SK-N-MC (cell line): Measurements from ENCODE around the gene FHAD1.

Experiments used
- DNase-seq: peaks from one replicate; pipeline ENCODE4 v3.0.0-alpha.2; 2011; ENCODE audit warnings: low read depth, low spot score
- H3K27ac ChIP-seq: fragments of 200-600 bp; sonication (generic); 2 replicates; pipeline ENCODE4 v1.5.1; 2016; ENCODE audit warnings: mixed run types
- H3K36me3 ChIP-seq: fragments of 200-600 bp; sonication (generic); 2 replicates; pipeline ENCODE4 v1.6.1; 2017; ENCODE audit warnings: antibody characterized with exemption, low read length, mixed read lengths; ENCODE audit not compliant: insufficient read depth
- H3K4me3 ChIP-seq: fragments of 200-600 bp; sonication (generic); 2 replicates; pipeline ENCODE4 v1.5.1; 2016
- H3K9ac ChIP-seq: fragments of 200-600 bp; sonication (generic); 2 replicates; pipeline ENCODE4 v1.8.0; 2017; ENCODE audit warnings: mixed run types, mixed read lengths; ENCODE audit not compliant: insufficient read length
- H3K9me3 ChIP-seq: fragments of 200-600 bp; sonication (generic); 2 replicates; pipeline ENCODE4 v1.6.1; 2017; ENCODE audit warnings: low read depth, mild to moderate bottlenecking, antibody characterized with exemption, low read length, moderate library complexity, mixed read lengths
- EZH2 ChIP-seq: fragments of 200-600 bp; sonication (generic); IDR thresholded peaks from one replicate; pipeline ENCODE4 v1.6.1; 2017; ENCODE audit warnings: antibody characterized with exemption
- FOXP2 ChIP-seq: optimal IDR thresholded peaks from 2 replicates; pipeline ENCODE3; 2011; ENCODE audit warnings: mild to moderate bottlenecking, moderate library complexity; ENCODE audit not compliant: insufficient read depth; ENCODE audit errors: extremely low read length, control extremely low read depth
- POLR2AphosphoS5 ChIP-seq: IDR thresholded peaks from 2 replicates; pipeline ENCODE4 v1.6.1; 2012; ENCODE audit warnings: mild to moderate bottlenecking, low read depth, low read length, borderline replicate concordance

Gene FHAD1

DNA sequence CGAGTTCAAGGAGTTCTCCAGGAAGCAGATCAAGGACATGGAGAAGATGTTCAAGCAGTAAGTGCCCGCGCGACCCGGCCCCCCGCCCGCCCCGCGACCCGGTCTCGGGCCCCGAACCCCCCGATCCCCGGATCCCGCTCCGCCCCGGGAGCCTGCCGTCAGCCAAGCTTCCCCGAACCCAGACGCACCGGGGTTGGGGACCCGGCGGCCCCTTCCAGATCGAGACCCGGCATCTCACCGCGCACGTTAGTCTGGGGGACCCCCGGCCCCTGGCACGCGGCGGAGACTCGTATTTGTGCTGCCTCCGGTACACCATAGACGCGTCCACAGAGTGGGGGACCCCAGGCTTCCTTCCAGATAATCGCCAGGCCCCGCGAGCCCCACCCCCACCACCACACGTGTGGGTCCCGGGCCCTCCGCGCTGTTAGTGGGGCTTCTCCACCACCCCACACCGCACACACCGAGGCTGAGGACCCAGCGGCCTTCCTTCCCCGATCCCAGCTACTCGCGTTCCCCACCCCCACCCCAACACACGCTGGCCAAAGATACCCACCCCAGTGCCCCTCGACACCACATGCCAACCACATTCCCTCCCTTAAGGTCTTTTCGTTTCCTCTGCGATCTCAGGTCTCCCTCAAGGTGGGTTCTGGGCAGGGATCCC is 163.3 kb downstream of the FHAD1 start:
- no peak for TF ChIP-seq EZH2
- TF ChIP-seq POLR2AphosphoS5, result no peak
- TF ChIP-seq FOXP2, result no peak
- DNase-seq, result no peak
- Histone ChIP-seq H3K36me3 (no peaks in the 10 kb centered on the region), H3K9ac (peak overlapping the region; percentile 80), H3K9me3 (no peaks in the 10 kb centered on the region), H3K4me3 (peak overlapping the region; percentile 89), H3K27ac (no peak overlapping the region)

DNA sequence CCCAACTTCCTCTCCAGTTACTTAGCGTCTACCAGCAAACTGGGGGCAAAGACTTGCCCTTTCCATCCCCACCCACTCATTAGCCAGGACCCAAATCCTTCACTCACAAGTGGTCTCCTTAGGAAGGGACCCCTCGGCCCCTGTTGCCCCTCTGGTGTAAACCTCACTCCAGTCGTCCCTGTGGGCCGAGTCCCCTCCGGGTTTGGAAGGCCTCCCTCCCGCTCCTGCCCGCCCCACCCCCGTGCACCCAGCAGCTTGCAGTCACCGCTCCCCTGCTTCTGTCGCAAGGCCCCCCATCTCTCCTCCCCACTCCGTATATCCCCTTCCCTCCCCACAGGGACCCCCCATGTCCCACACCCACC is 163.8 kb downstream of the FHAD1 start:
- no peak for DNase-seq
- Histone ChIP-seq H3K36me3 (no peaks in the 10 kb centered on the region), H3K9ac (peak overlapping the region; percentile 80), H3K27ac (no peak overlapping the region), H3K4me3 (peak overlapping the region; percentile 89), H3K9me3 (no peaks in the 10 kb centered on the region)
- TF ChIP-seq FOXP2, result no peak
- no peak for TF ChIP-seq POLR2AphosphoS5
- TF ChIP-seq EZH2, result no peak

DNA sequence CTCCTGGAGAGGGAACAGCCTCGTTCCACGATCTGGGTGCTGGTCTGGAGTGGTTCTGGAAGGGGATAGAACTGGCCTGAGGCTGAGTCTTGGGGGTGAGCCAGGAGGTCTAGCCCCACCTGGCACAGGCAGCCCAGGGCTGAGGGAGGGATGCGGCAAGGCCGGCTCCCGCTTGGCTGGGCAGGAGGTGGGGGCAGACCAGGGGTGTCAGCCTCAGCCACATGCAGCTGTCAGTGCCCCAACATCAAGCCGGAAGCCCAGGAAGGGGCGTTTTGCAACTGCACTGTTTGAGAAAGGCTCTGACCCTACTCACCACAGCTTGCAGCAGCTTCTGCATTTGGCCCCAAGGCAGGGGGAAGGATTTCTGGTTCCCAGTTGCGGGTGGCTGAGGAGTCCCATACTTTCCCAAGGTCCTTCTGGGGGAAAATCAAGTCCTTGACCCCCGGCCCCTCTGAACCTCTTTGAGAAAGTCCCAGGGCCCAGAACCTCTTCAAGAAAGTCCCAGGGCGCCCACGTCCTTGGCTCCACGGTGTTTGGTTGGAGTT is 164.6 kb downstream of the FHAD1 start:
- peak overlapping the region; percentile 15 for H3K9ac ChIP-seq
- H3K27ac ChIP-seq, result no peak overlapping the region
- H3K36me3 ChIP-seq, result no peaks in the 10 kb centered on the region
- TF ChIP-seq FOXP2 (no peak), POLR2AphosphoS5 (no peak), EZH2 (no peak)
- no peak overlapping the region for H3K4me3 ChIP-seq
- H3K9me3 ChIP-seq, result no peaks in the 10 kb centered on the region
- DNase-seq, result no peak

DNA sequence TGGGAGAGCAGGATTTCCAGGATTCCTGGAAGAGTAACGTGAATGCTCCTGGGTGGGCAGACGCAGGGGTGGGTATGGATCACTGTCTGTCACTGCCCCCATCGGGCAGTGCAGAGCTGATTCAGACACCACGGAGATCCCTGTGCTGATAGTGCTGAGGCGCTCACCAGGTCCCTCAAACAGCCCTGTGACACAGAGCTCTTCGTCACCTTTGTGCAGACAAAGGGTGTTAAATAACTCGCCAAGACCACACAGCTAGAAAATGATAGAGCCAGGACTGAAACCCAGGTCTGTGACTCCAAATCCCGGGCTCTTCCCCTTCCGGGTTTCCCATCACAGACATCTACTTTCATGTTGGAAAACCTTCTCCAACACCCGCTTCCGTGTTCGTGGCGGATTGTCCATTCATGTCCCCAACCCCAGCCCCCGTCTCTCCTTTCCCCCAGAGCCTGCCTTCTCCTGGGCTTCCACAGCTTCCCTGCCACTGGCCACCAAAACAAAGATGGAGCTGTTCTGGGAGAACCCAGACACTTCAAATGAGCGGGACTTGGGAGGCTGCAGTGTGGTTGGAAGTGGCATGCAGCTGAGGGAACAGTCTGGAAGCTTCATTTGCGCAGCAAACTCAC is 165.3 kb downstream of the FHAD1 start:
- no peak for DNase-seq
- H3K27ac ChIP-seq, result no peak overlapping the region
- no peak overlapping the region for H3K4me3 ChIP-seq
- H3K9me3 ChIP-seq, result no peaks in the 10 kb centered on the region
- no peak for TF ChIP-seq POLR2AphosphoS5
- no peak overlapping the region for H3K9ac ChIP-seq
- H3K36me3 ChIP-seq, result no peaks in the 10 kb centered on the region

DNA sequence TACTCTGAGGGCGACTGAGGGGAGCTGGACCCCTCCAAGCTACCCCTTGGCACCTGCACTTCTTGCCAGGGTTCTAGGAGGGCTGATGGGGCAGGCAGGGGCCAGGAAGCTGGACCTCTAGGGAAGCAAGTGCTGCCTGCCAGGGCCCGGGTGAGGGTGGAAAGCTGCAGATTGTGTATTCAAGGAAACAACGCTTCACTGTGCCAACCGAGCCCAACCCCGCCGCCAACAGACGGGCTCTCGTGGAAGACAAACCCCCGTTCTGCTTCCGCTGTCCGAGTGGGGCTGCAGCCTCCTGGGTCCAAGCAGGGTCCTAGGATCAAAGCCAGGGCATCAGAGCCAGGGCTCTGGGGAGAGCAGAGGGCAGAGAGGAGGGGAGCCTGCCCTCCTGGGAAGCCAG is 165.8 kb downstream of the FHAD1 start:
- Histone ChIP-seq H3K27ac (no peak overlapping the region), H3K4me3 (no peak overlapping the region), H3K36me3 (no peaks in the 10 kb centered on the region), H3K9ac (no peak overlapping the region), H3K9me3 (no peaks in the 10 kb centered on the region)
- DNase-seq, result no peak
- TF ChIP-seq FOXP2, result no peak
- TF ChIP-seq EZH2, result no peak
- TF ChIP-seq POLR2AphosphoS5, result no peak

DNA sequence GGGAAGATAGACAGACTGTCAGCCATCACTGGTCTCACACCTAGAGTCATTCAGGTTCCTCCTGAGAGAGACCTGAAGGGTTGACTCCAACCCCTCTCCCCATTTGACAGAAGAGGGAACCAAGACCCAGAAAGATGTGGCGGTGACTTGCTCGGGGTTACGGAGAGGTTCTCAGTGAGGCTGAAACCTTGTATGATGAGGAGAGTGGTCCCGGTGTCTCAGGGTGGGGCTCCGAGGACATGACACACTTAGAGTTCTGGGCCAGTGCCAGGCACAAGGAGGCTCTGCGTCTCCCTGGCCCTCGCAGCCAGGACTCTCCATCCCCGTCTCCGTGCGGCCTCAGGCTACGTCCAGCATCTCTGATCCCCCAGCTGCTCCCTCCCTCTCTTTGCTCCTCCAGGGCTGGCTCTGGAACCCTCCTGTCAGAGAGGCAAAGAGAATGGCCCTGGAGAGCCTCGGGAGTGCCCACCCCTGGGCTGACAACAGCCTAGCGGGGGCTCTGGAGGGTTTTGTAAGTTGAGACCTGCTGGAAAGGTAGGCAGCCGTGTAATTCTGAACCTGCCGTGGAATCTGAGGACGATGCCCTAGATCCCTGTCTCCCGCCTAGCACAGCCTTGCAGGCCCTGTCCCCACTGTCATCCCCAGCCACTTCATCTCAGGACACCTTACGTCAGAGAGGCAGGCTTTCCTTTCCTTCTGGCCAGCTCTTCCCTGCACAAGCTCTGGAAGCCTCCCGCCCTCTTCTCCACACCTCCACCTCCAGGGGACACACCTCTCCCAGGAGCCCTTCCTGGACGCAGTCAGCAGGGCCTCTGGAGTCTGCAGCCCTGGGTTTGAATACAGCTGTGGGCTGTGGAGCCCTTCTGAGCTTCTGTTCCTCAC is 166.8 kb downstream of the FHAD1 start:
- no peak overlapping the region for H3K27ac ChIP-seq
- no peaks in the 10 kb centered on the region for H3K9me3 ChIP-seq
- no peak for TF ChIP-seq FOXP2
- TF ChIP-seq POLR2AphosphoS5, result no peak
- no peak for TF ChIP-seq EZH2
- no peak for DNase-seq
- no peaks in the 10 kb centered on the region for H3K36me3 ChIP-seq
- H3K9ac ChIP-seq, result no peak overlapping the region
- no peak overlapping the region for H3K4me3 ChIP-seq

DNA sequence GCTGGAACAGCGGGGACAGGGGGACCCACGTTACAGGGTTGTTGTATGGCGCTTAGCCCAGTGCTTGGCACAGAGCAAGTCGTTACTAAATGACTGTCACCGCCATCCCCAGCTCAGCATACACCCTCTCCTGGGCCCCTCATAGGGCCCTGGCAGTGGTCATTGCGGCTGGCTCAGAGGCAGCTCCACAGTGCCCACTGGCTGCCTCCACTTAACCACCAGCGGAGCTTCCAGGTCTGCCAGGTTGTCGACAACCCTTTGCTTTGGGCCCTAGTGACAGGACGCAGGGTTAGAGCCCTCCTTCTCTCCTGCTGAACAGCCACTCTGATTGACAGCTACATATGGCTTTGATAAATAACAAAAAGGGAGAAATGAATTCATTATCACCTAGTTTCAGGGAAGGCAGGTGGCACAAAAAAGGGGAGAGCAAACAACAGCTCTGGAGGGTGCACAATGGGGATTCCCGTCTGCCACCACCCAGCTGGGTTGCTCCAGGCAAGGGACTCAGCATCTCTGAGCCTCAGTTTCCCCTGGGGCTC is 167.5 kb downstream of the FHAD1 start:
- H3K9me3 ChIP-seq, result no peaks in the 10 kb centered on the region
- no peak overlapping the region for H3K9ac ChIP-seq
- H3K27ac ChIP-seq, result no peak overlapping the region
- H3K36me3 ChIP-seq, result no peaks in the 10 kb centered on the region
- TF ChIP-seq POLR2AphosphoS5 (no peak), EZH2 (no peak), FOXP2 (no peak)
- no peak for DNase-seq
- H3K4me3 ChIP-seq, result no peak overlapping the region
